ENCODE measurements around the gene EFCAB7. TPM values are rescaled to one million over a fixed set of nuclear protein-coding genes. Genes with fewer than 3 reads are reported as not detected.

The EFCAB7 gene
- total and polyA plus RNA-seq, 10 donors = 2.9 to 8.2 (median 6.0) TPM

GRCh38 chr1:63590166-63590560, 66.8 kb downstream of the EFCAB7 start:
- TF ChIP-seq POLR2AphosphoS5 (IDR thresholded peaks at IDR 0.05) = no peak
- TF ChIP-seq, protein P1, sequence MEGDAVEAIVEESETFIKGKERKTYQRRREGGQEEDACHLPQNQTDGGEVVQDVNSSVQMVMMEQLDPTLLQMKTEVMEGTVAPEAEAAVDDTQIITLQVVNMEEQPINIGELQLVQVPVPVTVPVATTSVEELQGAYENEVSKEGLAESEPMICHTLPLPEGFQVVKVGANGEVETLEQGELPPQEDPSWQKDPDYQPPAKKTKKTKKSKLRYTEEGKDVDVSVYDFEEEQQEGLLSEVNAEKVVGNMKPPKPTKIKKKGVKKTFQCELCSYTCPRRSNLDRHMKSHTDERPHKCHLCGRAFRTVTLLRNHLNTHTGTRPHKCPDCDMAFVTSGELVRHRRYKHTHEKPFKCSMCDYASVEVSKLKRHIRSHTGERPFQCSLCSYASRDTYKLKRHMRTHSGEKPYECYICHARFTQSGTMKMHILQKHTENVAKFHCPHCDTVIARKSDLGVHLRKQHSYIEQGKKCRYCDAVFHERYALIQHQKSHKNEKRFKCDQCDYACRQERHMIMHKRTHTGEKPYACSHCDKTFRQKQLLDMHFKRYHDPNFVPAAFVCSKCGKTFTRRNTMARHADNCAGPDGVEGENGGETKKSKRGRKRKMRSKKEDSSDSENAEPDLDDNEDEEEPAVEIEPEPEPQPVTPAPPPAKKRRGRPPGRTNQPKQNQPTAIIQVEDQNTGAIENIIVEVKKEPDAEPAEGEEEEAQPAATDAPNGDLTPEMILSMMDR (IDR thresholded peaks at IDR 0.05 in 8 of 11, conservative IDR thresholded peaks at IDR 0.05 in 3 of 11) = no peak
- no peak for TF ChIP-seq POLR2A (IDR thresholded peaks at IDR 0.05)
- no peaks in the 10 kb centered on the region for H3K9me3 ChIP-seq
- no peak for DNase-seq
- no peaks in the 10 kb centered on the region for H3K36me3 ChIP-seq
- H3K27ac ChIP-seq = no peak overlapping the region
- H3K27me3 ChIP-seq (replicated peaks in 1 of 7) = no peaks in the 10 kb centered on the region
- H3K4me3 ChIP-seq = no peak overlapping the region
- intact Hi-C loops (cut with DNase I; ENCODE audit: low total_unique reads) = no loop called here
- WGBS, 5 donors = 77 to 92% (median 85%) methylated on average over 3 of the region's 3 CpGs
- peaks cover 4 to 26% (median 13%) of the 10 kb centered on the region in 6 donors for H3K4me1 ChIP-seq

DNA sequence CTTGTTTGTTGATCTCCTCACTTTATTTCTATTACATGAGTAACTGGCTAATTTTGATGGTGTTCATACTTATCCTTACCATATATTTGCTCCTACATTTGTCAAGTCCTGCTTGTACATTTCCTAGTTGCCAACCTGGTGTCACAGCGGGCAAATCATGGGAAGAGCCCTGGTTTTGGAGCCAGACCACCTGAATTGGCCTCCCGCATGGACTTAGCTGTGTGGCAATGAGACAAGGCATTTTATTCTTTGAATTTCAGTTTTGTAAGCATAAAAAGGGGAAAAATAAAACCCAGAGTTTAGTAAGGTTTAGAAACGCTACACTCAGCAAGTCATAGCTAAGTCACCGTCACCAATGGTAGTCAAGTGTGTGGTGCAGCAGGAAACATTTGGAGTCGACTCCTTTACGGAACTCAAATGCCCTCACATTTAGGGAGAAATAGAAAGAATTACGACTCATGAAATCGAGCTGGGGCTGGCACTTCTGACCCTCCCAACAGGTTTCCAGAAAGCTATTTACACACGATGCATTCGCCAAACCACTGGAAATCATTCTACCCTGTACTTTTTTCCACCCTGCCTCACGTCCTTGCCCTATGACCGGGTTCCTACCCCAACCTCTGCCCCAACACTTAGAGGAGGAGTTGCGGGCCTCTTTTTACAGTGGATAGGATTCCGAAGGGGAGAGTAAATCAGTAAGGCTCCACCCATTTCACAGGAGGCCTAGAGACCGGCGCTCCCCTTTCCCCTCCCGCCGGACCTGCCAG, 69.4 kb downstream of the EFCAB7 start:
- peak overlapping the region; percentile 92 to 99 (median 96) for H3K27ac ChIP-seq
- H3K36me3 ChIP-seq = no peaks in the 10 kb centered on the region
- intact Hi-C loops (cut with DNase I; ENCODE audit: low total_unique reads) = no loop called here
- 21 to 29% (median 23%) methylated on average over 14 to 18 of the region's 18 CpGs for WGBS, 5 donors
- no peak for TF ChIP-seq POLR2AphosphoS5 (IDR thresholded peaks at IDR 0.05)
- no peak for TF ChIP-seq POLR2A (IDR thresholded peaks at IDR 0.05)
- TF ChIP-seq, protein P1 (IDR thresholded peaks at IDR 0.05 in 8 of 11, conservative IDR thresholded peaks at IDR 0.05 in 3 of 11) = no peak
- DNase-seq = no peak
- H3K27me3 ChIP-seq (replicated peaks in 1 of 7) = no peaks in the 10 kb centered on the region
- peaks cover 4 to 35% (median 15%) of the 10 kb centered on the region in 6 donors for H3K4me1 ChIP-seq
- no peaks in the 10 kb centered on the region for H3K9me3 ChIP-seq
- H3K4me3 ChIP-seq = peak overlapping the region; percentile 73 to 88 (median 84)

- Histone ChIP-seq H3K27me3 (replicated peaks in 1 of 7) (no peaks in the 10 kb centered on the region), H3K27ac (peak within 1 kb of the TSS; percentile 92 to 99 (median 96)), H3K4me1 (peaks cover 4 to 35% (median 15%) of the 10 kb centered on the region in 6 donors), H3K4me3 (peak within 1 kb of the TSS; percentile 73 to 88 (median 84)), H3K36me3 (no peaks in the 10 kb centered on the region), H3K9me3 (no peaks in the 10 kb centered on the region)
- peak in 2 of 3 donors; percentile 68 to 75 for TF ChIP-seq POLR2AphosphoS5 (IDR thresholded peaks at IDR 0.05)
- TF ChIP-seq, protein P1 (IDR thresholded peaks at IDR 0.05 in 8 of 11, conservative IDR thresholded peaks at IDR 0.05 in 3 of 11) = no peak
- TF ChIP-seq POLR2A (IDR thresholded peaks at IDR 0.05) = no peak
- peak; percentile 96 for DNase-seq
- 0 to 2% (median 0%) methylated on average over 14 to 64 of the region's 64 CpGs for WGBS, 5 donors
- intact Hi-C loops (cut with DNase I; ENCODE audit: low total_unique reads) = no loop called here
These were observed 70.1 kb downstream of the EFCAB7 start, which contains the start of gene PGM1 for GRCh38 chr1:63593303-63593885. Gene PGM1, plus strand, starts transcription at chr1:63593411. Its CDS starts 78 bp downstream, at chr1:63593489.
